BJ (cell line): ENCODE measurements around the gene TMEFF2. TPM values are rescaled to one million over a fixed set of nuclear protein-coding genes. Genes with fewer than 3 reads are reported as not detected.

ENCODE experiments used
- CTCF ChIA-PET: fragments of 350-600 bp; formaldehyde crosslinking; extraction: SDS; loops from one replicate; lab custom pipeline; 2021; ENCODE audit warnings: antibody characterized with exemption, inconsistent platforms; lab: Yijun Ruan, JAX
- POLR2A ChIA-PET: fragments of 300-600 bp; sonication (Branson Sonifier 250); formaldehyde crosslinking; extraction: SDS; loops from one replicate; lab custom pipeline; 2021; ENCODE audit warnings: antibody characterized with exemption; lab: Charles Lee
- DNase-seq: peaks from one replicate; pipeline ENCODE4 v3.0.0-alpha.2; 2011; ENCODE audit warnings: low read depth
- H3K27me3 ChIP-seq: 2 replicates; pipeline ENCODE4 v1.6.0; 2011; ENCODE audit warnings: low read length; ENCODE audit not compliant: control insufficient read depth, insufficient read depth
- H3K36me3 ChIP-seq: 2 replicates; pipeline ENCODE4 v1.5.1; 2011; ENCODE audit warnings: low read length; ENCODE audit not compliant: control insufficient read depth, insufficient read depth
- H3K4me3 ChIP-seq: 2 replicates; pipeline ENCODE4 v1.5.1; 2011; ENCODE audit warnings: low read depth, mild to moderate bottlenecking, control low read depth, low read length
- CTCF ChIP-seq: IDR thresholded peaks from 2 replicates; pipeline ENCODE4 v1.5.1; 2011; ENCODE audit warnings: low read depth, mild to moderate bottlenecking, control low read depth, inconsistent platforms, low read length, moderate library complexity; ENCODE audit not compliant: insufficient read depth
- polyA plus RNA-seq: library from polyadenylated mRNA; depleted of rRNA; stranded (reverse); fragments of >200 nt; gene quantifications from 2 replicates; pipeline ENCODE4 v1.2.3, GENCODE V29; 2011

Gene TMEFF2
- polyA plus RNA-seq, 1 experiment = 0.33 TPM

GRCh38 chr2:192186806-192187205 is 7.9 kb downstream of the TMEFF2 start:
- H3K4me3 ChIP-seq = no peak overlapping the region
- POLR2A ChIA-PET = no interaction called here
- CTCF ChIA-PET = interaction anchor here (1.0 to 1.4 kb wide), 4 partner anchors 12 to 374 kb away, joined by 3 to 5 read pairs (median 4); no protein-coding TSS in a partner anchor
- H3K36me3 ChIP-seq = no peaks in the 10 kb centered on the region
- peaks cover 5% of the 10 kb centered on the region for H3K27me3 ChIP-seq
- DNase-seq = no peak
- no peak for TF ChIP-seq CTCF

- no peak overlapping the region for H3K4me3 ChIP-seq
- POLR2A ChIA-PET = no interaction called here
- H3K27me3 ChIP-seq = peaks cover 4% of the 10 kb centered on the region
- CTCF ChIA-PET = no interaction called here
- DNase-seq = no peak
- no peak for TF ChIP-seq CTCF
- H3K36me3 ChIP-seq = no peaks in the 10 kb centered on the region
Measured at GRCh38 chr2:192184349-192184748, 10.4 kb downstream of the TMEFF2 start.

- ChIA-PET POLR2A (no interaction called here), CTCF (no interaction called here)
- DNase-seq = no peak
- no peak for TF ChIP-seq CTCF
- Histone ChIP-seq H3K27me3 (peaks cover 2% of the 10 kb centered on the region), H3K4me3 (no peak overlapping the region), H3K36me3 (no peaks in the 10 kb centered on the region)
Measured at GRCh38 chr2:192183296-192183695, 11.4 kb downstream of the TMEFF2 start.

- CTCF ChIA-PET = no interaction called here
Measured at GRCh38 chr2:192166946-192167345, 27.8 kb downstream of the TMEFF2 start.

GRCh38 chr2:192165842-192166241 is 28.9 kb downstream of the TMEFF2 start:
- Histone ChIP-seq H3K27me3 (peaks cover 1% of the 10 kb centered on the region; the same call in 1 of the 2 replicates), H3K4me3 (no peak overlapping the region), H3K36me3 (no peaks in the 10 kb centered on the region)
- ChIA-PET CTCF (no interaction called here), POLR2A (no interaction called here)
- no peak for TF ChIP-seq CTCF
- DNase-seq = no peak

More at GRCh38 chr2:192166946-192167345, 27.8 kb downstream of the TMEFF2 start:
- Histone ChIP-seq H3K36me3 (no peaks in the 10 kb centered on the region), H3K27me3 (peaks cover 5% of the 10 kb centered on the region), H3K4me3 (no peak overlapping the region)
- TF ChIP-seq CTCF = no peak
- DNase-seq = no peak
- POLR2A ChIA-PET = no interaction called here
